ENCODE measurements around the gene SPINDOC.
"Not testable (repeated sequence)": the region's sequence is repeated elsewhere in the genome, so short reads cannot be mapped to it uniquely, and the experiment has no call there.

The SPINDOC gene

DNA sequence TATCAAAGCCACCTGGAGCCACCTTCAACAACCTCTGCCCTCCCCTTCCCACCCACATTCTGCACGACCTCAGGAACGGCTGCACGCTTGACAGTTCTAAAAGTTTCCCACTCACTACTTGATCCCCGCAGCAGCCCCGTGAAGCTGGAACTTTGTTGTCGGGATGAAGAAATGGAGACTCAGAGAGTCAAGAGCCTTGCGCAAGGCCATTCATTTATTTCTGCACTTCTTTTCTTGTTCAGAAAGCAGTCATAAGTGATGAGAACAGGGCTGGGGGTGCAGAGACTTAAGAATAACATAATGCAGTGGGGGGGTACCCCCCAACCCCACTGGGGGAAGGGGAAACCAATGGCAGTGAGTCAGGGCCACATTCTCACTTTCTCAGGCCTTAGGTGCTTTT is 42.5 kb upstream of the SPINDOC start:
- TF ChIP-seq, protein P1, sequence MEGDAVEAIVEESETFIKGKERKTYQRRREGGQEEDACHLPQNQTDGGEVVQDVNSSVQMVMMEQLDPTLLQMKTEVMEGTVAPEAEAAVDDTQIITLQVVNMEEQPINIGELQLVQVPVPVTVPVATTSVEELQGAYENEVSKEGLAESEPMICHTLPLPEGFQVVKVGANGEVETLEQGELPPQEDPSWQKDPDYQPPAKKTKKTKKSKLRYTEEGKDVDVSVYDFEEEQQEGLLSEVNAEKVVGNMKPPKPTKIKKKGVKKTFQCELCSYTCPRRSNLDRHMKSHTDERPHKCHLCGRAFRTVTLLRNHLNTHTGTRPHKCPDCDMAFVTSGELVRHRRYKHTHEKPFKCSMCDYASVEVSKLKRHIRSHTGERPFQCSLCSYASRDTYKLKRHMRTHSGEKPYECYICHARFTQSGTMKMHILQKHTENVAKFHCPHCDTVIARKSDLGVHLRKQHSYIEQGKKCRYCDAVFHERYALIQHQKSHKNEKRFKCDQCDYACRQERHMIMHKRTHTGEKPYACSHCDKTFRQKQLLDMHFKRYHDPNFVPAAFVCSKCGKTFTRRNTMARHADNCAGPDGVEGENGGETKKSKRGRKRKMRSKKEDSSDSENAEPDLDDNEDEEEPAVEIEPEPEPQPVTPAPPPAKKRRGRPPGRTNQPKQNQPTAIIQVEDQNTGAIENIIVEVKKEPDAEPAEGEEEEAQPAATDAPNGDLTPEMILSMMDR (IDR thresholded peaks at IDR 0.05; ENCODE audit: low read depth, low read length, missing control alignments): no peak
- H3K4me3 ChIP-seq (ENCODE audit: low read depth, low read length): no peak overlapping the region
- no peak for DNase-seq (ENCODE audit: low read depth)

DNA sequence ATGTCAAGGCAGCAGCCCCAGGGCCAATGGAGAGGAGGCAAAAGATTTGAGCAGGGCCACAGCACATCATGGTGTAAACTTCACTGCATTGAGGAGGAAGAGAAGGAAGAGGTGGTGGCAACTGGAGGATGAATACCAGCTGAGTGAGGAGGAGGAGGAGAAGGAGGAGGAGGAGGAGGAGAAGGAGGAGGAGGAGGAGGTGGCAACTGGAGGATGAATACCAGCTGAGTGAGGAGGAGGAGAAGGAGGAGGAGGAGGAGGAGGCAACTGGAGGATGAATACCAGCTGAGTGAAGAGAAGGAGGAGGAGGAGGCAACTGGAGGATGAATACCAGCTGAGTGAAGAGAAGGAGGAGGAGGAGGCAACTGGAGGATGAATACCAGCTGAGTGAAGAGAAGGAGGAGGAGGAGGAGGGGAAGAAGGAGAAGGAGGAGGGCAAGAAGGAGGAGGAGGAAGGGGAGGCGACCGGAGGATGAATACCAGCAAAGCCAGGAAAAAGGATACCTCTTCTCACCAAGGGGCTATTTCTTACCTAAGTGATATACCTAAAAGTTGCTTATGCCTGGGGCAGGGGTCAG is 41.4 kb upstream of the SPINDOC start:
- not testable (repeated sequence) for H3K4me3 ChIP-seq (ENCODE audit: low read depth, low read length); DNase-seq (ENCODE audit: low read depth)

DNA sequence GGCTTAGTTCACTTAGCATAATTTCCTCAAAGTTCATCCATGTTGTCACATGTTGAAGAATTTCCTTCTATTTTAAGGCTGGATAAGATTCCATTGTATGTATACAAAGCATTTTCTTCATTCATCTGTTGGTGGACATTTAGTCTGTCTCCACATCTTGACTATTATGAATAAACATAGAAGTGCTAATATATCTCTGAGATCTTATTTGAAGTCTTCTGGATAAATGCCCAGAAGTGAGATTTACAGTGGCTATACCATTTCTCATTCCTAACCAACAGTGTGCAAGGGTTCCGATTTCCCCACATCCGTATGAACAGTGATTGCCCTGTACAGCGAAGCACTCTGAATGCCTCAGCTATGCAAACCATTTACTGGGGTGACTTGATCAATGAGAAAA is 38.1 kb upstream of the SPINDOC start:
- DNase-seq (ENCODE audit: low read depth): no peak
- TF ChIP-seq, protein P1 (IDR thresholded peaks at IDR 0.05; ENCODE audit: low read depth, low read length, missing control alignments): no peak
- no peak overlapping the region for H3K4me3 ChIP-seq (ENCODE audit: low read depth, low read length)

DNA sequence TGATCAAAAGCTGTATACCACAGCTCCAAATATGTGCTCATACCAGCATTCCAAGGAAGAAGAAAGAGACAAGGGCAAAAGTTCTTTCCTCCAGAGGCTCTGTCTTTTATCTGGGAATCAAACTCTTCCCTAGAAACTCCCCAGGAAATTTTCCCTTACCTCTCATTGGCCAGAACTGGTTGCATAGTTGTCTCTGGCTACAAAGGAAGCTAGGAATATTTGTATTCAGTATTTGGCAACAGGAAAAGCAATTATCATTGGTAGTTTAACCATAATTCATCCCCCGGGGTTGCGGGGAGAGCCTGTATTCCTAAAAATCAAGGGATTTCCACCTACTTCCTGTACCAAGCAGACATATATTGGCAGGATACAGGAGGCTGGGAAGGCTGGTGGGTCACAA is 34.2 kb upstream of the SPINDOC start:
- H3K4me3 ChIP-seq (ENCODE audit: low read depth, low read length): no peak overlapping the region
- TF ChIP-seq, protein P1 (IDR thresholded peaks at IDR 0.05; ENCODE audit: low read depth, low read length, missing control alignments): no peak
- no peak for DNase-seq (ENCODE audit: low read depth)

DNA sequence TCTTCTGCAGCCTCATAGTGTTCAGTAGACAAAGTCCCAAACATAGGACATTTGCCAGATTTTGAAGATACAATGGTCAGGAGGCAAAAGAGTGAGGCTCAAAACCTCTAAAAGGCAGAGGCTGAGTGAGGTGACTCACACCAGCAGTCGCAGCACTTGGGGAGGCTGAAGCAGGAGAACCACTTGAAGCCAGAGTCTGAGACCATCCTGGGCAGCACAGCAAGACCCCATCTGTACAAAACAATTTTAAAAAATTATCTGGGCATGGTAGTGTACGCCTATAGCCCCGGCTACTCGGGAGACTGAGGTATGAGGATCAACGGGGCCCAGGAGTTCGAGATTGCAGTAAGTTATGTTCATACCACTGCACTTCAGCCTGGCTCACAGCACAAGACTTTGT is 30.5 kb upstream of the SPINDOC start:
- H3K4me3 ChIP-seq (ENCODE audit: low read depth, low read length): no peak overlapping the region
- TF ChIP-seq, protein P1 (IDR thresholded peaks at IDR 0.05; ENCODE audit: low read depth, low read length, missing control alignments): no peak
- no peak for DNase-seq (ENCODE audit: low read depth)

DNA sequence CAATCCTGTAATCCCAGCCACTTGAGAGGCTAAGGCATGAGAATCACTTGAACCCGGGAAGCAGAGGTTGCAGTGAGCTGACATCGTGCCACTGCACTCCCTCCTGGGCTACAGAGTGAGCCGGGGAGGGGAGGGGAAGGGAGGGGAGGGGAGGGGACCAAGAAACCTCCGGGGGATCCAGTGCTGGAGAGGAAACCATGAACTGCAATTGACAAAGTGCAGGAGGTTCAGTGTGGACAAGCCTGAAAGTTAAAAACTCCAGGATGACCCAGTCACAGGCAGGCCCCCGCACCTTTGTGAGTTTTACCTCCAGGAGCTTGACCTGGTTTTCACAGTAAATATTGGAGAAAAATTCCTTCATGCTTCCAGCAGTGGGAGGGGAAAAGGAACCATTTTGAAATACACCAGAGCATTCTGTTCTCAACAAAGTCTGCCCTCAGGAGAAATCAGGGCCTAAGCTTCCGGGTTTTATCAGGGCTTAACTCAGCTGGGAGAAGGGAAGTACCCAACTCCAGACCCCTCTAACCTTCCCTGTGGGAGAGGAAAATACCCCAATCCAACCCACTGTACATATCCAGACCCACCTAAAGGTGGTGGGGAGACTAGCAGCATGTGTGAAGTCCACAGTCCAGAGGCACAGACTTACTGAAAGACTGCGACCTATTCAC is 29.2 kb upstream of the SPINDOC start:
- no peak for DNase-seq (ENCODE audit: low read depth)
- TF ChIP-seq, protein P1 (IDR thresholded peaks at IDR 0.05; ENCODE audit: low read depth, low read length, missing control alignments): no peak
- no peak overlapping the region for H3K4me3 ChIP-seq (ENCODE audit: low read depth, low read length)

DNA sequence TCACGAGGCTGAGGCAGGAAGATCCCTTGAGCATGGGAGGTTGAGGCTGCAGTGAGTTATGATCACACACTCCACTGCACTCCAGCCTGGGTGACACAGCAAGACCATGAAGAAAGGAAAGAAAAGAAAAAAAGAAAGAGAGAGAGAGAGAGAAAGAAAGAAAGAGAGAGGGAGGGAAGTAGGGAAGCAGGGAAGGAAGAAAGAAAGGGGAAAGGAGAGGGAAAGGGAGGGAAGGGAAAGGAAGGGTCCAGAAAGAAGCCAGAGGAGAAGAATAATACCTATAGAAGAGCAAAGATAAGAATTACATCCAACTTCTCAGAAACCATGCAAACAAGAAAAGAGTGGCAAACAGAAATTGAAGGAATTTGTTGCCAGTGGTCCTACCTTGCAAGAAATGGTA is 27.4 kb upstream of the SPINDOC start:
- no peak for DNase-seq (ENCODE audit: low read depth)
- TF ChIP-seq, protein P1 (IDR thresholded peaks at IDR 0.05; ENCODE audit: low read depth, low read length, missing control alignments): no peak
- H3K4me3 ChIP-seq (ENCODE audit: low read depth, low read length): no peak overlapping the region

All from GM12864 (cell line).